ENCODE results near the gene OR3A2. TPM values are rescaled to one million over a fixed set of nuclear protein-coding genes. Genes with fewer than 3 reads are reported as not detected.
"Not testable (repeated sequence)": the region's sequence is repeated elsewhere in the genome, so short reads cannot be mapped to it uniquely, and the experiment has no call there.

Gene OR3A2
- total RNA-seq, 6 donors from 2014 or later, result 0.24 to 0.46 TPM; not detected in 4

DNA sequence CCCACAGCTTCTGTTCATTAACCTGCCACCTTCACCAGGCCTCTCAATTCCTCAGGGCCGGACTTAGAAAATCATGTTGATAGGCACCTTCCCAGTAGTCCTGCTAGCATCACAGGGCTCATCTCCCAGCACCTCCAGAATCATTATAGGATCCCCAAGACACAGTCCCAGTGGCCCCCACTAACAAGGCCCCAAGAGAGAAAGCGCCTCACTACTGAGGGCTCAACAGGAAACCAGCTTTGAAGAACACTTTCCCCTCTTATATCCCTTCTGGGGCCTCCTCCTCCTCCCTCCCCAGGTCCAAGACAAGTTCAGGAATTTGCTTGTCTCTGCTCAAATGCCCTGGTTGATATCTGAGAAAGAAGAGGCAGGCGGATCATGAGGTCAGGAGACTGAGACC, 25.0 kb upstream of the OR3A2 start, which contains the start of gene OR3A3:
Gene OR3A3 (plus strand): TSS at position 301 of the 400 bp plus-strand sequence.
- TF ChIP-seq POLR2A (IDR thresholded peaks at IDR 0.05), result no peak
- TF ChIP-seq, protein P1, sequence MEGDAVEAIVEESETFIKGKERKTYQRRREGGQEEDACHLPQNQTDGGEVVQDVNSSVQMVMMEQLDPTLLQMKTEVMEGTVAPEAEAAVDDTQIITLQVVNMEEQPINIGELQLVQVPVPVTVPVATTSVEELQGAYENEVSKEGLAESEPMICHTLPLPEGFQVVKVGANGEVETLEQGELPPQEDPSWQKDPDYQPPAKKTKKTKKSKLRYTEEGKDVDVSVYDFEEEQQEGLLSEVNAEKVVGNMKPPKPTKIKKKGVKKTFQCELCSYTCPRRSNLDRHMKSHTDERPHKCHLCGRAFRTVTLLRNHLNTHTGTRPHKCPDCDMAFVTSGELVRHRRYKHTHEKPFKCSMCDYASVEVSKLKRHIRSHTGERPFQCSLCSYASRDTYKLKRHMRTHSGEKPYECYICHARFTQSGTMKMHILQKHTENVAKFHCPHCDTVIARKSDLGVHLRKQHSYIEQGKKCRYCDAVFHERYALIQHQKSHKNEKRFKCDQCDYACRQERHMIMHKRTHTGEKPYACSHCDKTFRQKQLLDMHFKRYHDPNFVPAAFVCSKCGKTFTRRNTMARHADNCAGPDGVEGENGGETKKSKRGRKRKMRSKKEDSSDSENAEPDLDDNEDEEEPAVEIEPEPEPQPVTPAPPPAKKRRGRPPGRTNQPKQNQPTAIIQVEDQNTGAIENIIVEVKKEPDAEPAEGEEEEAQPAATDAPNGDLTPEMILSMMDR (IDR thresholded peaks at IDR 0.05), result no peak
- TF ChIP-seq EP300 (IDR thresholded peaks at IDR 0.05), result no peak
- no peak for TF ChIP-seq POLR2AphosphoS5 (IDR thresholded peaks at IDR 0.05)
- H3K9me3 ChIP-seq, result peaks cover 0 to 17% (median 9%) of the 10 kb centered on the region in 4 donors
- no peaks in the 10 kb centered on the region for H3K36me3 ChIP-seq
- ATAC-seq (ENCODE audit: low FRiP score in 2 of 2) (no peak), DNase-seq (no peak)
- H3K27me3 ChIP-seq, result no peaks in the 10 kb centered on the region
- H3K27ac ChIP-seq, result no peak within 1 kb of the TSS
- WGBS, 2 donors, result 80 to 87% methylated on average over 3 of the region's 3 CpGs
- H3K4me3 ChIP-seq, result no peak within 1 kb of the TSS
- H3K4me1 ChIP-seq, result no peaks in the 10 kb centered on the region

DNA sequence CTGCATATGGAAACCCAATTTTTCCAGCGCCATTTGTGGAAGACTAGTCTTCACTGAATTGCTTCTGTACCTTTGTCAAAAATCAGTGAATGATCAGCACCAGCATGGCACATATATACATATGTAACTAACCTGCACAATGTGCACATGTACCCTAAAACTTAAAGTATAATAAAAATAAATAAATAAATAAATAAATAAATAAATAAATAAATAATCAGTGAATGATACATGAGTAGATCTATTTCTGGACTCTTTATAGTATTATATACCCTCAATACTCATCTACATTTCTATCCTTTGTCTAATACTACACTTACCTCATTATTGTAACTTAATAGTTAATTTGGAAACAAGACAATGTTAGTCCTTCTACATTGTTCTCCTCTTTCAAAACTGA, 17.7 kb upstream of the OR3A2 start:
- not testable (repeated sequence) for H3K27ac ChIP-seq; ATAC-seq (ENCODE audit: low FRiP score in 2 of 2); H3K36me3 ChIP-seq; H3K4me3 ChIP-seq; DNase-seq; H3K4me1 ChIP-seq; H3K27me3 ChIP-seq
- WGBS, 2 donors, result 79 to 84% methylated on average over 1 of the region's 1 CpG
- peaks cover 0 to 17% (median 9%) of the 10 kb centered on the region in 4 donors for H3K9me3 ChIP-seq

DNA sequence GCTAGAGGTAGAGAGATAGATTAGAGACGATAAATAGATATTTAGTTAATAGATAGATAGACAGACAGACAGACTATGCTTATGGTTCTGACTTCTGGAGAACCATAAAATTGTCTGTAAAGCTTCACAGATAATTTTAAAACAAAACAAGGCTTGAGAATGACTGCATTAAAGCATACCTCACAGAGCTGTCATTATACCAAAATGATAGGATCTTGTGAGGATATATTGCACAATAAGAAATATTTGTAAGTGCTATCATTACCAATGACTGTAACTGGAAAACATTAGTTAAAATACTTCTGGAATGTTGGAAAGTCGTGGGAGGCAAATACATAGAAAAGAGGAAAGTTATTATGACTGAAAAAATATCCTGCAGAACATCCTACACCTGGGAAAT, 15.7 kb upstream of the OR3A2 start:
- no peaks in the 10 kb centered on the region for H3K36me3 ChIP-seq
- no peak for DNase-seq
- H3K27ac ChIP-seq, result no peak overlapping the region
- H3K4me1 ChIP-seq, result no peaks in the 10 kb centered on the region
- WGBS, 2 donors, result 56 to 58% methylated on average over 2 of the region's 2 CpGs
- no peaks in the 10 kb centered on the region for H3K27me3 ChIP-seq
- H3K9me3 ChIP-seq, result peaks cover 0 to 8% (median 3%) of the 10 kb centered on the region in 4 donors
- no peak for ATAC-seq (ENCODE audit: low FRiP score in 2 of 2)
- H3K4me3 ChIP-seq, result no peak overlapping the region
- TF ChIP-seq EP300 (IDR thresholded peaks at IDR 0.05) (no peak), POLR2AphosphoS5 (IDR thresholded peaks at IDR 0.05) (no peak)

DNA sequence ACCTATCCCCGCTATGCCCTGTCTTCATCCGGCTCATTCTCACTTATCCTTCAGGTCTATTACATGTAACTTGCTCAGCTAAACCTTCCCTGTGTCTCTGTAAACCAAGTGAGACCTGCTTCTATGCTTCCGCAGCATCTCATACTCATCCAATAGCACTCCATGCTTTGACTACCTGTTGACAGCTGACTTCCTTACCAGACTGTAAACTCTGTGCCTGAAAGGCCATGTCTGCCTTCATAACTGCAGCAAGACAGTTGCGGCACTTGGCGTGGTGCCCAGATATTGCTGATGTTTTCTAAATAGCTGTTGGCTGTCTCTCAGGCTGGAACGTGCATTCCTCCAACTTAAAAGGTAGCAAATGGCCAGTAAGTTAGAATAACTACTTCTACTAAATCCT, 13.9 kb upstream of the OR3A2 start:
- TF ChIP-seq POLR2AphosphoS5 (IDR thresholded peaks at IDR 0.05) (no peak), EP300 (IDR thresholded peaks at IDR 0.05) (no peak), POLR2A (IDR thresholded peaks at IDR 0.05) (no peak)
- TF ChIP-seq, protein P1 (IDR thresholded peaks at IDR 0.05), result no peak
- Histone ChIP-seq H3K4me3 (no peak overlapping the region), H3K27me3 (no peaks in the 10 kb centered on the region), H3K4me1 (no peaks in the 10 kb centered on the region), H3K36me3 (no peaks in the 10 kb centered on the region), H3K9me3 (no peaks in the 10 kb centered on the region), H3K27ac (no peak overlapping the region)
- ATAC-seq (ENCODE audit: low FRiP score in 2 of 2) (no peak), DNase-seq (no peak)
- 55 to 63% methylated on average over 6 of the region's 6 CpGs for WGBS, 2 donors

DNA sequence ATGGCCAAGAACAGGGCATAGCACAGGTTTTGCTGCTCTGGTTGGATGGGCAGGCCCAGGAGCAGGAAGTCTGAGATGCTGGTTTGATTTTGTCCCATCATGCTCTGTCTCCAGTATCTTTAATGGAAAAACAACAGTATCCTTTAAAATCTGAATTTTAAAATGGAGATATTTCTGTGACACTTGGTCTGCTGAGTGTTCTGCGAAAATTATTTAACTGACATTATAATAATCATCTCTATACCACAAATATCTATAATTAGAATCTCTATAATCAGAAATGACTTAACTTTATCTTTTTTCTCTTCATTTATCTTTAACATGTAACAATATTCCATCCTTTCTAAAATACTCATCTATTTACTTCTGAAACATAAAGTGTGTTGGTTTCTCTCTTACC, 12.2 kb upstream of the OR3A2 start, which contains the start of gene OR1E1:
Gene OR1E1 (minus strand): TSS at position 101 of the 400 bp plus-strand sequence. CDS start 0 bp downstream, at position 101.
- no peak for ATAC-seq (ENCODE audit: low FRiP score in 2 of 2)
- no peaks in the 10 kb centered on the region for H3K4me1 ChIP-seq
- H3K36me3 ChIP-seq, result no peaks in the 10 kb centered on the region
- H3K4me3 ChIP-seq, result no peak within 1 kb of the TSS
- no peak within 1 kb of the TSS for H3K27ac ChIP-seq
- no peak for DNase-seq
- H3K27me3 ChIP-seq, result no peaks in the 10 kb centered on the region
- H3K9me3 ChIP-seq, result no peaks in the 10 kb centered on the region
- 79 to 87% methylated on average over 1 of the region's 1 CpG for WGBS, 2 donors
- TF ChIP-seq POLR2AphosphoS5 (IDR thresholded peaks at IDR 0.05) (no peak), EP300 (IDR thresholded peaks at IDR 0.05) (no peak), POLR2A (IDR thresholded peaks at IDR 0.05) (no peak)
- TF ChIP-seq, protein P1 (IDR thresholded peaks at IDR 0.05), result no peak

DNA sequence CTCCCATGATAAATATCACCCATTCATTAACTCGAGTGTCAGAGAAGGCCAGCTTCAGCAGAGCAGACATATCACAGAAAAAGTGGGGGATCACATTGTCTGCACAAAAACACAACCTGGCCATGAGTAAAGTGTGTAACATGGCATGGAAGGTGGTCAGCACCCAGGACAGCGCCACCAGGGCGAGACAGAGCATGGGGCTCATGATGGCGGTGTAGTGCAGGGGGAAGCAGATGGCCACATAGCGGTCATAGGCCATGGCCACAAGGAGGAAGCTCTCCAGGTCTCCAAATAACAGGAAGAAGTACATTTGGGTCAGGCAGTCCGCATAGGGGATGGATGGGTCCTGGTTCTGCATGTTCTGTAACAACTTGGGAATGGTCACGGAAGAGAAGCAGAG, 11.7 kb upstream of the OR3A2 start:
- not testable (repeated sequence) for ATAC-seq (ENCODE audit: low FRiP score in 2 of 2); H3K9me3 ChIP-seq; H3K27ac ChIP-seq; H3K4me1 ChIP-seq; DNase-seq; H3K4me3 ChIP-seq; H3K36me3 ChIP-seq; H3K27me3 ChIP-seq
- WGBS, 2 donors, result 37 to 54% methylated on average over 7 of the region's 7 CpGs

Data from upper lobe of left lung (tissue), 6 donors.